HepG2 (cell line): ENCODE measurements around the gene B3GALT6. TPM values are rescaled to one million over a fixed set of nuclear protein-coding genes. Genes with fewer than 3 reads are reported as not detected.

ENCODE experiments used
- ADNP ChIP-seq: sonication (generic); formaldehyde crosslinking; IDR thresholded peaks from 2 replicates; pipeline ENCODE4 v1.4.0; 2020; ENCODE audit warnings: missing genetic modification reagents
- BCL6 ChIP-seq: IDR thresholded peaks from 2 replicates; pipeline ENCODE4 v1.6.1; 2016; ENCODE audit warnings: missing genetic modification reagents, missing compliant biosample characterization
- BRCA1 ChIP-seq: sonication (generic); formaldehyde crosslinking; IDR thresholded peaks from 2 replicates; pipeline ENCODE4 v1.4.0; 2020; ENCODE audit warnings: missing genetic modification reagents
- DNMT1 ChIP-seq: sonication (generic); formaldehyde crosslinking; IDR thresholded peaks from 2 replicates; pipeline ENCODE4 v1.5.1; 2020; ENCODE audit warnings: mild to moderate bottlenecking, missing genetic modification reagents
- GTF3A ChIP-seq: sonication (generic); formaldehyde crosslinking; conservative IDR thresholded peaks from 2 replicates; pipeline ENCODE4 v1.4.0; 2020; ENCODE audit warnings: mild to moderate bottlenecking, missing genetic modification reagents
- ISL2 ChIP-seq: sonication (generic); formaldehyde crosslinking; IDR thresholded peaks from 2 replicates; pipeline ENCODE4 v1.5.0; 2020; ENCODE audit warnings: missing genetic modification reagents
- TEAD2 ChIP-seq: sonication (generic); formaldehyde crosslinking; IDR thresholded peaks from 2 replicates; pipeline ENCODE4 v1.9.0; 2021; ENCODE audit warnings: missing genetic modification reagents
- TEF ChIP-seq: sonication (generic); formaldehyde crosslinking; IDR thresholded peaks from 2 replicates; pipeline ENCODE4 v1.5.0; 2020; ENCODE audit warnings: missing genetic modification reagents
- THAP7 ChIP-seq: sonication (generic); formaldehyde crosslinking; IDR thresholded peaks from 2 replicates; pipeline ENCODE4 v1.8.1; 2023; ENCODE audit warnings: mild to moderate bottlenecking, missing genetic modification reagents
- ZNF318 ChIP-seq: sonication (generic); formaldehyde crosslinking; IDR thresholded peaks from 2 replicates; pipeline ENCODE4 v1.4.0; 2020; ENCODE audit warnings: mild to moderate bottlenecking, missing genetic modification reagents
- ZNF362 ChIP-seq: sonication (generic); formaldehyde crosslinking; IDR thresholded peaks from 2 replicates; pipeline ENCODE4 v1.4.0; 2020; ENCODE audit warnings: missing genetic modification reagents, mild to moderate bottlenecking, borderline replicate concordance
- ZNF44 ChIP-seq: sonication (generic); formaldehyde crosslinking; IDR thresholded peaks from 2 replicates; pipeline ENCODE4 v1.5.1; 2020; ENCODE audit warnings: mild to moderate bottlenecking, missing genetic modification reagents
- ZNF678 ChIP-seq: sonication (generic); formaldehyde crosslinking; IDR thresholded peaks from 2 replicates; pipeline ENCODE4 v1.4.0; 2020; ENCODE audit warnings: mild to moderate bottlenecking, missing genetic modification reagents
- ZNF775 ChIP-seq: sonication (generic); formaldehyde crosslinking; IDR thresholded peaks from 2 replicates; pipeline ENCODE4 v1.4.0; 2020; ENCODE audit warnings: missing genetic modification reagents, mild to moderate bottlenecking, moderate library complexity, borderline replicate concordance
- ZXDC ChIP-seq: sonication (generic); formaldehyde crosslinking; IDR thresholded peaks from 2 replicates; pipeline ENCODE4 v1.5.0; 2020; ENCODE audit warnings: mild to moderate bottlenecking, missing genetic modification reagents
- polyA plus RNA-seq, 8 experiments: library from polyadenylated mRNA; depleted of rRNA in 3 of 8; stranded (reverse) in 7 of 8; unstranded in 1 of 8; fragments of >200 nt; fragmentation: Illumina TruSeq in 4 of 8; extraction: Trizol in 4 of 8; gene quantifications; 2 replicates each; pipeline versions ENCODE4 v1.2.1 to v1.2.3, GENCODE V29; 2011 to 2016; ENCODE audit warnings: low read depth in 4 of 8, missing spikeins in 1 of 8, mixed read lengths in 1 of 8; ENCODE audit not compliant: insufficient read depth in 1 of 8
- total RNA-seq, 5 experiments: library from RNA; depleted of rRNA; stranded (reverse); fragments of >200 nt; fragmentation: Illumina TruSeq; extraction: Trizol; gene quantifications; 2 replicates each; pipeline ENCODE4 v1.2.3, GENCODE V29; 2016; ENCODE audit warnings: low read depth in 1 of 5

The B3GALT6 gene
- total and polyA plus RNA-seq, 2 of the 13 experiments (the other 11 are each of a cell fraction or from before 2014, with no cell fraction given) = 3.9 to 14.2 TPM

- TF ChIP-seq TEF (no peak), ZNF318 (CRISPR knock-in tag) (0 out of 2 replicates have a peak, but pooled peaks have one; percentile 48), BCL6 (no peak), THAP7 (CRISPR knock-in tag) (no peak), ZNF44 (0 out of 2 replicates have a peak, but pooled peaks have one; percentile 67), ISL2 (CRISPR knock-in tag) (peak; percentile 33; the same call in 1 of the 2 replicates), ADNP (CRISPR knock-in tag) (0 out of 2 replicates have a peak, but pooled peaks have one; percentile 10), ZXDC (CRISPR knock-in tag) (no peak), TEAD2 (no peak), DNMT1 (CRISPR knock-in tag) (no peak), GTF3A (peak; percentile 74; the same call in 1 of the 2 replicates), BRCA1 (CRISPR knock-in tag) (no peak), ZNF775 (peak; percentile 79; the same call in 1 of the 2 replicates), ZNF678 (CRISPR knock-in tag) (0 out of 2 replicates have a peak, but pooled peaks have one; percentile 27), ZNF362 (CRISPR knock-in tag) (no peak)
Observed at GRCh38 chr1:1230656-1231399, 1.2 kb upstream of the B3GALT6 start (continued).
